ENCODE data around the gene AS3MT. TPM values are rescaled to one million over a fixed set of nuclear protein-coding genes. Genes with fewer than 3 reads are reported as not detected.
"Not testable (repeated sequence)": the region's sequence is repeated elsewhere in the genome, so short reads cannot be mapped to it uniquely, and the experiment has no call there.

The AS3MT gene, protein sequence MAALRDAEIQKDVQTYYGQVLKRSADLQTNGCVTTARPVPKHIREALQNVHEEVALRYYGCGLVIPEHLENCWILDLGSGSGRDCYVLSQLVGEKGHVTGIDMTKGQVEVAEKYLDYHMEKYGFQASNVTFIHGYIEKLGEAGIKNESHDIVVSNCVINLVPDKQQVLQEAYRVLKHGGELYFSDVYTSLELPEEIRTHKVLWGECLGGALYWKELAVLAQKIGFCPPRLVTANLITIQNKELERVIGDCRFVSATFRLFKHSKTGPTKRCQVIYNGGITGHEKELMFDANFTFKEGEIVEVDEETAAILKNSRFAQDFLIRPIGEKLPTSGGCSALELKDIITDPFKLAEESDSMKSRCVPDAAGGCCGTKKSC
- polyA plus RNA-seq (ENCODE audit: insufficient read length in 3 of 3), result 10 to 100 TPM; 18.7 to 23.2 (median 20.8) TPM
- long read RNA-seq, donor 1, partial matches to known transcripts, result 16 of 20 reads
- long read RNA-seq, donor 1, other reads (novel, unspliced or antisense), result 0 of 20 reads
- long read RNA-seq, donor 2, partial matches to known transcripts, result 7 of 10 reads
- long read RNA-seq, donor 2, other reads (novel, unspliced or antisense), result 0 of 10 reads
- long read RNA-seq, donor 3, transcript AS3MT-201 (11 exons, 2,404 nt), result major isoform, 5 of 5 reads
- long read RNA-seq, donor 3, partial matches to known transcripts, result 0 of 5 reads
- long read RNA-seq, donor 3, other reads (novel, unspliced or antisense), result 0 of 5 reads
- long read RNA-seq, donor 4, partial matches to known transcripts, result 0 of 1 reads
- long read RNA-seq, donor 4, other reads (novel, unspliced or antisense), result 0 of 1 reads
- long read RNA-seq, donor 5, result 0 reads
- long read RNA-seq, donor 6, partial matches to known transcripts, result 13 of 13 reads
- long read RNA-seq, donor 6, other reads (novel, unspliced or antisense), result 0 of 13 reads
- long read RNA-seq, donor 7, partial matches to known transcripts, result 0 of 1 reads
- long read RNA-seq, donor 7, other reads (novel, unspliced or antisense), result 0 of 1 reads
- long read RNA-seq, donor 8, partial matches to known transcripts, result 0 of 3 reads
- long read RNA-seq, donor 8, other reads (novel, unspliced or antisense), result 0 of 3 reads
- long read RNA-seq, donor 9, transcript AS3MT-201 (11 exons, 2,404 nt), result major isoform, 8 of 13 reads
- long read RNA-seq, donor 9, partial matches to known transcripts, result 5 of 13 reads
- long read RNA-seq, donor 9, other reads (novel, unspliced or antisense), result 0 of 13 reads
- long read RNA-seq, donor 10, partial matches to known transcripts, result 0 of 2 reads
- long read RNA-seq, donor 10, other reads (novel, unspliced or antisense), result 0 of 2 reads
- long read RNA-seq, donor 11, partial matches to known transcripts, result 13 of 14 reads
- long read RNA-seq, donor 11, other reads (novel, unspliced or antisense), result 0 of 14 reads
- long read RNA-seq, donor 12, partial matches to known transcripts, result 0 of 1 reads
- long read RNA-seq, donor 12, other reads (novel, unspliced or antisense), result 0 of 1 reads
- long read RNA-seq, donor 13, result 0 reads
- long read RNA-seq, donor 14, partial matches to known transcripts, result 0 of 1 reads
- long read RNA-seq, donor 14, other reads (novel, unspliced or antisense), result 0 of 1 reads
- long read RNA-seq, donor 15, partial matches to known transcripts, result 0 of 1 reads
- long read RNA-seq, donor 15, other reads (novel, unspliced or antisense), result 0 of 1 reads
- long read RNA-seq, donor 16, partial matches to known transcripts, result 23 of 32 reads
- long read RNA-seq, donor 16, other reads (novel, unspliced or antisense), result 6 of 32 reads

DNA sequence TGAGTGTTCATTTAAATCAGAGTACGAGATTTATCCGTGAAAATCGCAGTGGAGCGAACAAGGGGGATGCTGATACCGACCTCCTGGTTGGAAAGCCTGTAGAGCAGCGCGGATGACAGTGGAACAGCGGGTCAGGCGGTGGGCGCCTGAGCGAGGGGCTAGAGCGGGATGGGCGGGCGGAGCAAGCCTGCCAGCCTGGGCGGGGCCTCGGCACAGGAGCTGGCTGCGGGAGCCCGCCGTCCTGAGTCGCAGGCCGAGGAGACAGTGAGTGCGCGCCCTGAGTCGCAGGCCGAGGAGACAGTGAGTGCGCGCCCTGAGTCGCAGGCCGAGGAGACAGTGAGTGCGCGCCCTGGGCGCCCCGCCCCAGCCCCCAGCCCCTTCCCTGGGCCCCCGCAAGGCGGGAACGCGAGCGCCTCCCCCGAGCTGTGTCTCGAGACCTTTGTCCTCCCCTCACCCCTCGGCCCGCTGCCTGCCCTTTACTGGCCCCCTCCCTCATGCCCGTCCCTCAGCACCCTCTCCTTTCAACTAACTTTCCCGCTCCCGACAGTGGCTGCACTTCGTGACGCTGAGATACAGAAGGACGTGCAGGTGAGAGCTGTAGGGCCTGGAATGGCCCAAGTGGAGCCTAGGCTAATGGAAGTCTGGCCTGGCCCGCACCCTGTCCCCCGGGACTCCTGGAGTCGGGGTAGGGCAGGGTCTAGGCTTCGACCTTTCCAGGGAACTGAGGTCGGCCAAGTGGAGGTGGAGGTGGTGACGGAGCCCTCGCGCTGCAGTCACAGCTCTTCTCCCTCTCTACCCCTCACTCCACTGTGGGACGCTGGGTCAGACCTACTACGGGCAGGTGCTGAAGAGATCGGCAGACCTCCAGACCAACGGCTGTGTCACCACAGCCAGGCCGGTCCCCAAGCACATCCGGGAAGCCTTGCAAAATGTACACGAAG is at the start of gene AS3MT:
Gene AS3MT, plus strand, starts transcription at position 213 of the 941 bp plus-strand sequence. Its CDS starts 123 bp downstream, at position 336.
- peak in 9 of 11 donors; percentile 17 to 57 (median 42) for DNase-seq (ENCODE audit: extremely low read depth in 1 of 11, low read depth in 9 of 11, low spot score in 4 of 11)

DNA sequence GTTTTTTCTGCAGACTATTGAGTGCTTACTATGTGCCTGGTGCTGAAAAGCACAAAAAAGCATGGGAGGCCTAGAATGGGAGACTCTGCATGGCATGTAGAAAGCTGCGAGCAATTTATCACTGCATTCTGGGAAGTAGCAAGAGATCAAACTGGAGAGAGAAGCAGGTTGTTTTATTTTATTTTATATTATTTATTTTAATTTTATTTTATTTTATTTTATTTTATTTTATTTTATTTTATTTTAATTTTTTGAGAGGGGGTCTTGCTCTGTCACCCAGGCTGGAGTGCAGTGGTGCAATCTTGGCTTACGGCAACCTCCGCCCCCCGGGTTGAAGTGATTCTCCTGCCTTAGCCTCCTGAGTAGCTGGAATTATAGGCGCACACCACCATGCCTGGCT is 49.3 kb upstream of the AS3MT start:
- DNase-seq (ENCODE audit: extremely low read depth in 1 of 11, low read depth in 9 of 11, low spot score in 4 of 11), result not testable (repeated sequence)

DNA sequence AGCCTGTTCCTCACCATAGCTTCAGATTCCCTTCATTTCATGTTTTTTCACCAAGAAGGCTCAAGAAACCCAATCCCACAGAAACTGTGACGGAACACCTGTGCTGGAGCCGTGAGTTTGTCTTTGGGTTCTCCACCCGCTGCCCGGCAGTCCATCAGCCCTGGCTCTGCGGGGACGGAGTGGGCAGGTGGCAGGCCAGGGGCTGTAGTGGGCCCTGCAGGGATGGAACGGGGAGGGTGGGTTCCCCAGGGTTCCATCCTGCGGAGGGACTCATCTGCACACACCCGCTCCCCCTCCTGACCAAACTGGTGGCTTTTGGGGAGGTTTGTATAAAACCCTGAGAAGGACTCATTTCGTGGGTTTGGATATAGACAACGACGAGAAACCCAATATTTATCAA is 47.0 kb upstream of the AS3MT start:
- DNase-seq (ENCODE audit: extremely low read depth in 1 of 11, low read depth in 9 of 11, low spot score in 4 of 11), result no peak

DNA sequence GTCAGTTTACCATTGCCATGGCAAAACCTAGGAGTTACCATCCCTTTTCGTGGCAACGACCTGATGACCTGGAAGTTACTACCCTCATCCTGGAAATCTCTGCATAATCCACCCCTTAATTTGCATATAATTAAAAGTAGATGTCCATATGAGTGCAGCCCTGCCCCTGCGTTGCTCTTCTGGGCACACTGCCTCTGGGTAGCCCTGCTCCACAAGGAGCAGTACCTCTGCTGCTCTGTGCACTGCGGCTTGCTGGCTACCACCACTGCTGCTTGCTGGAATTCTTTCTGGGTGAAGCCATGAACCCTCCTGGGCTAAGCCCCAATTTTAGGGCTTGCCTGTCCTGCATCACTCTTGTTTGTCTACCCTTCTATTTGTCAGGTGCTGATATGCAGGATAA is 44.6 kb upstream of the AS3MT start:
- DNase-seq (ENCODE audit: extremely low read depth in 1 of 11, low read depth in 9 of 11, low spot score in 4 of 11), result no peak

DNA sequence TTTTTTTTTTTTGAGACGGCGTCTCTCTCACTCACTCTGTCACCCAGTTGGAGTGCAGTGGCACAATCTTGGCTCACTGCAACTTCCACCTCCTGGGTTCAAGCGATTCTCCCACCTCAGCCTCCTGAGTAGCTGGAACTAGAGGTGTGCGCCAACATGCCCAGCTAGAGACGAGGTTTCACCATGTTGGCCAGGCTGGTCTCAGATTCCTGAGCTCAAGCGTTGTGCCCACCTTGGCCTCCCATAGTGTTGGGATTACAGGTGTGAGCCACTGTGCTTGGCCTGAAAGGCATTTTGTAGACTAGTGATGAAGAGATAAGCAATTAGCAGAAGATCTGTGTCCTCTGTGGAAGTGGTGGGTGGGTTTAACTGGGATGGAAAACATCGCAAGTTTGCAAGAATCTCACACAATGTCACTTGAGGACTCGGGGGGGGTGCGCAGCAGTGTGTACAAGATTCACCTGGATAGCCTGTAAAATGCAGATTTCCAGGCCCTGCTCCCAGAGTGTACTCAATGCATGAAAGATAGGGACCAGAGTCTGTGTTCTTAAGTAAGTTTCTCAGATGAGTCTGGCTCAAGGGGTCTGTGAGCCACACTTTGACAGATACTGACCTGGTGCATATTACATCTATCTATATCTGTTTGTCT is 43.0 kb upstream of the AS3MT start:
- DNase-seq (ENCODE audit: extremely low read depth in 1 of 11, low read depth in 9 of 11, low spot score in 4 of 11), result no peak

DNA sequence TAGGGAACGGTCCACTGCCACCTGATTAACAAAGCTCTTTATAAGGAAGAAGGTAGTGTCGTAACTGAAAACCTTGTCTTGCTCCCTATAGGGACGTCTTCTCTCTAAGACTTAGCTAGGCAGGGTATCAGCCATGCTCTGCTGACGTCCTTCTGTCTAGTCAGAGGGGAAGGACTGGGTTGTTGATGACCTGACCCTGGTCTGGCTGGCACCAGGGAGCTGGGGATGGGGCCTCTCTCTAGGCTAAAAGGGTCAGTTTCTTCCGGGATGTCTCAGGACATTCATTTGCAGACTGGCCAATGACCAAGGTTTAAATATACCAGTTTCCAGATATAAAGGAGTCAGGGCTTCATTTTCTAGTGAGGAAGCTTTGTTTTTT is 41.7 kb upstream of the AS3MT start:
- DNase-seq (ENCODE audit: extremely low read depth in 1 of 11, low read depth in 9 of 11, low spot score in 4 of 11), result no peak

DNA sequence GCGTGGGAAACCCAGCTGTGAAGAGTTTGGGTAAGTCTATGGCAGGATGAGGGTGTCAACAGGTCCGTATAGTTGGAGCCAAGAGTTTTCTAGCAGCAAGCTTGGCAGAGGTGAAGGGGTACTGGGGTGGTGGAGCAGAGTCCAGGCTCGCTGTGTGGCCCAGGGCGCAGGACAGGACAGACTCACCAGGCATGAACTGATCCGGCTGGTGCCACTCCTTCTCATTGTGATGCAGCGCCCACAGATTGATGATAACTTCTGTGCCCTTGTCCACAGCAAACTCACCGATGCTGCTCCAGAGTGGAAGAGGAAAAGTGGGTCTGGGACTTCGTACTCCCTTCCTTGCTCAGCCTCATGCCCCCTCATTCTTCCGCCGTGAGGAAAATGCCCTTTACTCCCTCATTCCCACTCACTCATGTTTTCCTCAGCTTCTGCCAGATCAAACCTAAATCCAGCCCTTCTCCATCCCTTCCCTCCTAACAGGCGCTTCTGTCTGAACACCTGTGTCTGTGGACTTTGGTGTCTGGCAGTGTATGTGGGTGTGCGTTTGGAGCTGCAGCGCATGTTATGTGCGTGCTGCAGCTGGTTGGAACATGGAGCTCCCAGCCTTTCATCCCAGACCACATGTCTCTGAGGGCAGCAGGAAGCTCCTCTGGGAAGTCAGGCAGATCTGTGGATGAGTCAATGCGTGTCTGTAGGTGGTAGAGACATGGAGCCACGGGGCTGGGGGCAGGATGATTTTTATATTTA is 37.8 kb upstream of the AS3MT start:
- no peak for DNase-seq (ENCODE audit: extremely low read depth in 1 of 11, low read depth in 9 of 11, low spot score in 4 of 11)

DNA sequence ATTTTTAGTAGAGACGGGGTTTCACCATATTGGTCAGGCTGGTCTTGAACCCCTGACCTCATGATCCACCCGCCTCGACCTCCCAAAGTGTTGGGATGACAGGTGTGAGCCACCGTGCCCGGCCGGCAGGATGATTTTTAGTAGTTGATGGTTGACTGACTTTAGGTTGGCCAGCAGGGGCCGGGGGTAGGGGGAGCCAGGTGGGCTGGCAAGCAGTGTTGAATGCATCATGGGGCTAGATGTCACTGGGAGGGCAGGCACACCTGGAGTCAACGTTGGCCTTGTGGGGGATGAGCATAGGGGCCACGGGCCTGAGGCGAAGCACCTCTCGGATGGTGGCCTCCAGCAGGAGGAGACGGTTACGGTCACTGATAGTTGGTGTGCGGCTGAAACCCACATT is 37.0 kb upstream of the AS3MT start:
- no peak for DNase-seq (ENCODE audit: extremely low read depth in 1 of 11, low read depth in 9 of 11, low spot score in 4 of 11)

DNA sequence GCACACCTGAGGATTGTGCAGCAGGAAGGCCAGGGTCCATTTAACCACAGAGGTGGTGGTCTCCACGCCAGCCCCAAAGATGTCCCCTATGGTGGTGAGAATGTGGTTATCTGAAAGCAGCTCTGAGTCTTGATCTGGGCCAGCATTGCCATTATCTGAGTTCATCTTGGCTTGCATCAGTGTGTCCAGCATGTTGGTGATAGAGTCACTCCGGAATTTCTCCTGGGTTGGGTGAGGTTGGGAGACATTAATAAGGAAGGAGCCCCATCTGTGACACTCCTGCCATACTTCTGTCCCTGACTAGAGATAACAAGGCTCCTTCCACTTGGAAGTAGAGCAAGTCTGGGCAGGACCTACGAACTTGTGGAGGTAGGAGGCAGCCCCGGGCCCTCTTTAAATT is 36.3 kb upstream of the AS3MT start:
- DNase-seq (ENCODE audit: extremely low read depth in 1 of 11, low read depth in 9 of 11, low spot score in 4 of 11), result no peak

DNA sequence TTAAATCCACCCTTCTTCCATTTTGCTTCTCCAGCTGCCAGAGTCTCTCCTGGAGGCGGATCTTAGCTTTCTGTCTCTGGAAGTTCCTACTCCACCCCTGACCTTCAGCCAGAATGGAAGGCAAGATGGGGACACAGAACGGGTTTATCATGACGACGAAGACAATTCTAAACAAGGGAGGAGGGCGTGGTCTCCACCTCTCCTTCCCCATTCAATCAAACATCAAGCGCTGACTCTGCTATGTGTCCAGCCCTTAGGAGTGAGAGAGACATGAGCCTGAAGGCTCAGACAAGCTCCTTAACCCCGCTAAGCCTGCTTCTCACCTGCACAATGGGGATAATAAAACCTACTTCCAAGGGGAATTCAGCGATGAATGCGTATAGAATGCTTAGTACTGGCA is 35.1 kb upstream of the AS3MT start:
- DNase-seq (ENCODE audit: extremely low read depth in 1 of 11, low read depth in 9 of 11, low spot score in 4 of 11), result no peak

DNA sequence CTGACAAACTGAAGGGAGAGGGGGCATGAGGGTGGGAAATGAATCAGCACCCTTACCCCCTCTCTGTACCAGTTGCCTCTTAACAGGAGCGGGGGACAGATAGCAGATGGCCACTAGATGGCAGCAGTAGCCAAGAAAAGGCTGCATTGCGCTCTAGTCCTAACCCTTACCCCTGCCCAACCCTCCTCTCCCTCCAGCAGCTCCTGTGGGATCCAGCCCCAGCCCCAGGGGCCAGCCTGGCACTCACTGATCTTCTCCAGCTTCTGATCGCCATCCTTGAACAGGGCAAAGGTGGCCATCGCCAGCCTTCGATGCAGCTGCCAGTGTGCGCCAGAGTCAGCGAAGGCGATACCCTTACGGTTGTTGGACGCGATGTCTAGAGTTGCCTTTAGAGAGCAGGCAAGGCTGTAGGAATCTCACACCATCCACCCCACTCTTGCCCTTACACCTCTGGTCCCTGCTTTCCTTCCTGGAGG is 34.2 kb upstream of the AS3MT start:
- peak in 6 of 11 donors; percentile 63 to 77 (median 72) for DNase-seq (ENCODE audit: extremely low read depth in 1 of 11, low read depth in 9 of 11, low spot score in 4 of 11)

DNA sequence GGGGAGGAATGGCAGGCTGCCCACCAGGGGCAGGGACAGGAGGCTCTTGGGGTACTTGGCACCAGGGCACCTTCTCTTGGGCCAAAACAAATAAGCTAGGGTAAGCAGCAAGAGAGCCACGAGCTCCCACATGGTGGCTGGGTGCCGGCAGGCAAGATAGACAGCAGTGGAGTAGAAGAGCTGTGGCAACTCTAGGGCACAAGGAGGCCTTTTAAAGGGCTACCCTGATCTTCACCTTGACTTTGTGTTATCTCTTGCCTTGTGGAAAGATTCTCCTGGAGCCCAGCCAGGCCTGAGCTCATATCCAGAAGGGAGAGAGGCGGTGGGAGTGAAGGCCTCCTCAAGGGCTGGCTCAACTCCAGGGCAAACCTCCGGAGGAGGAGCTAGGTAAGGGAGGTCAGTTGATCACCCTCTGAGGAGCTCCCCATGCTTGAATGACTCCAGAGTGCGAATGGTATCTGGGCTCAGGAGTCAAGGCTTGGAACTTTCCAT is 32.0 kb upstream of the AS3MT start, which contains the start of gene CYP17A1:
Gene CYP17A1, minus strand, starts transcription at position 184 of the 492 bp plus-strand sequence. Its CDS starts 52 bp downstream, at position 132.
- peak in 2 of 11 donors; percentile 45 to 51 for DNase-seq (ENCODE audit: extremely low read depth in 1 of 11, low read depth in 9 of 11, low spot score in 4 of 11)

DNA sequence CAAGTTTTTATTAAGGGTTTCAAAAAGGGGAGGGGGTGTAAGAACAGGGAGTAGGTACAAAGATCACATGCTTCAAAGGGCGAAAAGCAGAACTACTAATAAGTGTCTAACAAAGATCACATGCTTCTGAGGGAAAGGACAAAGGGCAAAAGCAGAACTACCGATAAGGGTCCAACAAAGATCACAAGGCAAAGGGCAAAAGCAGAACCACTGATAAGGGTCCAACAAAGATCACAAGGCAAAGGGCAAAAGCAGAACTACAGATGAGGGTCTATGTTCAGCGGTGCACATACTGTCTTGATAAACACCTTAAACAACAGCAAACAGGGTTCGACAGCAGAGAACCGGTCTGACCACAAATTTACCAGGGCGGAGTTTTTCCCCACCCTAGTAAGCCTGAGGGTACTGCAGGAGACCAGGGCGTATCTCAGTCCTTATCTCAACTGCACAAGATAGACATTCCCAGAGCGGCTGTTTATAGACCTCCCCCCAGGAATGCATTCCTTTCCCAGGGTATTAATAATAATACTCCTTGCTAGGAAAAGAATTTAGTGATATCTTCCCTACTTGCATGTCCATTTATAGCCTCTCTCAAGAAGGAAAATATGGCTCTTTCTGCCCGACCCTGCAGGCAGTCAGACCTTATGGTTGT is 30.9 kb upstream of the AS3MT start:
- not testable (repeated sequence) for DNase-seq (ENCODE audit: extremely low read depth in 1 of 11, low read depth in 9 of 11, low spot score in 4 of 11)

DNA sequence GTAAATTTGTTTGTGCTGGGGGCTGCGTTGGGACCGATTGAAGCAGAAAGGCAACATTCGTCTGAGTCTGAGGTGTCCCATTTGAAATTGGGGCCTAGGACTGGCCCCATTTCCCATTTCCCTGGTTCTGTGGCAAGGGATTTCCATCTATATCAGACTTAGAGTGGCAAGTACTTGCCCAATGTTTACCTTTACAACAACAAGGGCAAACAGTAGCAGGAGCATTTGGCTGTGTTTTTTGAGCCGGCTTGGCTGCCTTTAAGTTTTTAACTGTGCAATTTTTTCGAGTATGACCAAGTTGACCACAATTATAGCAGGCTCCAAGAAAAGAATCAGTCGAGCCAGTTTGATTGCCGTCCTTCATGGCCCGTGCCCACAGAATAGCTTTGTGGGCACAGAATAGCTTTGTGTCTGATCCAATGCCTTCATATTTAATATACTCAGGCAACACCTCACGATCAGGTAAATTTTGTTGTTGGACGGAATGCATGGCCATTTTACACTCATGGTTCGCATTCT is 27.4 kb upstream of the AS3MT start:
- no peak for DNase-seq (ENCODE audit: extremely low read depth in 1 of 11, low read depth in 9 of 11, low spot score in 4 of 11)

DNA sequence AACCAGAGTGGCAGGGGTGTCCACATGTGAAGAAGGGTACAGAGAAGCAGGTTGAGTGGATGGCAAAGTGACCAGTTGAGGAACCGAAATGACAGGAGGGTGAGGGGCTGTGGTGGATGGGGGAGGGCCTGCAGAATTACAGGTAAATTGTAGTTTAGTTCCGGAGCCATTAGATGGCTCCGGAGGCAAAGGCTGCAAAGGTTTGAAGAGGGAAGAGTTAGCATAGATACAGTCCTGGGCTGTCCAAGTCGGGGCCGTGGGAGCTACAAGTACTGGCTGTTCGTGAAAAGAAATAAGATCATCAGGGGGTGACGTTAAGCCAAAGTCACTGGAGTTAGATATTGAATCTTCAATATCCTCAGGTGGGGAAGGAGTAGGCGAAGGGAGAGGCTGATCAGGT is 26.1 kb upstream of the AS3MT start:
- not testable (repeated sequence) for DNase-seq (ENCODE audit: extremely low read depth in 1 of 11, low read depth in 9 of 11, low spot score in 4 of 11)
